CMK (cell line): ENCODE measurements around the gene MMP2.

Experiments used
- DNase-seq: peaks from one replicate; pipeline ENCODE4 v3.0.0-alpha.2; 2010; ENCODE audit warnings: low read depth

Gene MMP2

GRCh38 chr16:55478827-55479429 is at the start of gene MMP2:
Gene MMP2 (plus strand): TSS chr16:55479198. CDS start chr16:55479480, 282 bp downstream.
- no peak for DNase-seq

- no peak for DNase-seq
Observed at GRCh38 chr16:55433030-55433429, 46.0 kb upstream of the MMP2 start.

- DNase-seq: no peak
Observed at GRCh38 chr16:55433535-55433934, 45.5 kb upstream of the MMP2 start.

- DNase-seq: no peak
Observed at GRCh38 chr16:55434000-55434399, 45.0 kb upstream of the MMP2 start.

- peak; percentile 62 for DNase-seq
Observed at GRCh38 chr16:55435387-55435786, 43.6 kb upstream of the MMP2 start.

- no peak for DNase-seq
Observed at GRCh38 chr16:55436587-55436986, 42.4 kb upstream of the MMP2 start.

- DNase-seq: no peak
Observed at GRCh38 chr16:55437625-55438024, 41.4 kb upstream of the MMP2 start.

GRCh38 chr16:55438281-55438680 is 40.7 kb upstream of the MMP2 start:
- no peak for DNase-seq

GRCh38 chr16:55439101-55439690 is 39.8 kb upstream of the MMP2 start:
- DNase-seq: no peak

GRCh38 chr16:55443434-55444346 is 35.3 kb upstream of the MMP2 start:
- no peak for DNase-seq

GRCh38 chr16:55444754-55445485 is 34.1 kb upstream of the MMP2 start:
- DNase-seq: no peak

GRCh38 chr16:55447231-55447630 is 31.8 kb upstream of the MMP2 start:
- DNase-seq: no peak

- no peak for DNase-seq
Observed at GRCh38 chr16:55452996-55453395, 26.0 kb upstream of the MMP2 start.

- DNase-seq: no peak
Observed at GRCh38 chr16:55453909-55454308, 25.1 kb upstream of the MMP2 start.

- DNase-seq: no peak
Observed at GRCh38 chr16:55454861-55455260, 24.1 kb upstream of the MMP2 start.

GRCh38 chr16:55462241-55462640 is 16.8 kb upstream of the MMP2 start:
- no peak for DNase-seq

- DNase-seq: no peak
Observed at GRCh38 chr16:55464375-55464774, 14.6 kb upstream of the MMP2 start.

GRCh38 chr16:55465077-55465896 is 13.7 kb upstream of the MMP2 start:
- peak; percentile 77 for DNase-seq

GRCh38 chr16:55466209-55466608 is 12.8 kb upstream of the MMP2 start:
- no peak for DNase-seq

GRCh38 chr16:55467898-55468297 is 11.1 kb upstream of the MMP2 start:
- no peak for DNase-seq

- DNase-seq: no peak
Observed at GRCh38 chr16:55468352-55468990, 10.5 kb upstream of the MMP2 start.
